CD4-positive, alpha-beta memory T cell (primary cell): ENCODE data around the gene PITPNM1. TPM values are rescaled to one million over a fixed set of nuclear protein-coding genes. Genes with fewer than 3 reads are reported as not detected.

Source experiments
- CTCF ChIA-PET: fragments of 350-600 bp; sonication (Branson Sonifier 250); formaldehyde crosslinking; loops from one replicate; lab custom pipeline; 2021; ENCODE audit warnings: inconsistent platforms; ENCODE audit not compliant: partially characterized antibody; lab: Charles Lee
- POLR2A ChIA-PET: fragments of 350-600 bp; sonication (Branson Sonifier 250); formaldehyde crosslinking; loops from one replicate; lab custom pipeline; 2021; ENCODE audit not compliant: partially characterized antibody; lab: Charles Lee
- DNase-seq, 5 donors: peaks; one replicate each; pipeline versions ENCODE4 v3.0.0 to v3.0.0-alpha.2; 2020 to 2022; ENCODE audit warnings: mixed read lengths in 1 of 5
- H3K27ac ChIP-seq: one replicate; pipeline ENCODE4 v1.7.0; 2013; ENCODE audit warnings: low read depth, low read length
- H3K27me3 ChIP-seq: 2 replicates; pipeline ENCODE4 v1.7.0; 2013; ENCODE audit warnings: mild to moderate bottlenecking, low read length, moderate library complexity; ENCODE audit not compliant: insufficient read depth
- H3K36me3 ChIP-seq: 2 replicates; pipeline ENCODE4 v1.7.0; 2013; ENCODE audit warnings: mild to moderate bottlenecking, low read length, moderate library complexity; ENCODE audit not compliant: insufficient read depth
- H3K4me1 ChIP-seq: 2 replicates; pipeline ENCODE4 v1.7.0; 2013; ENCODE audit warnings: mild to moderate bottlenecking, low read length, moderate library complexity; ENCODE audit not compliant: insufficient read depth
- H3K4me3 ChIP-seq, 2 donors: one replicate each; pipeline ENCODE4 v1.7.0; 2013; ENCODE audit warnings: low read length in 2 of 2, mild to moderate bottlenecking in 1 of 2
- H3K9me3 ChIP-seq, 2 donors: one replicate each; pipeline ENCODE4 v1.7.0; 2013; ENCODE audit warnings: low read length in 2 of 2, control low read depth in 1 of 2; ENCODE audit not compliant: control insufficient read depth in 1 of 2
- H3K27ac Mint-ChIP-seq, 7 donors: one replicate each; pipeline ENCODE4 v1.8.0; 2020 to 2021; ENCODE audit warnings: mixed read lengths in 7 of 7, mild to moderate bottlenecking in 6 of 7, inconsistent platforms in 3 of 7, moderate library complexity in 3 of 7
- H3K27me3 Mint-ChIP-seq, 2 donors: one replicate each; pipeline ENCODE4 v1.8.0; 2020 to 2021; ENCODE audit warnings: mixed read lengths in 2 of 2
- H3K36me3 Mint-ChIP-seq, 2 donors: one replicate each; pipeline ENCODE4 v1.8.0; 2020 to 2021; ENCODE audit warnings: mixed read lengths in 2 of 2, inconsistent platforms in 1 of 2, mild to moderate bottlenecking in 1 of 2
- H3K4me1 Mint-ChIP-seq, 4 donors: one replicate each; pipeline ENCODE4 v1.8.0; 2020 to 2021; ENCODE audit warnings: mixed read lengths in 4 of 4, mild to moderate bottlenecking in 1 of 4
- H3K4me3 Mint-ChIP-seq, 8 donors: one replicate each; pipeline ENCODE4 v1.8.0; 2020 to 2021; ENCODE audit warnings: mixed read lengths in 8 of 8, mild to moderate bottlenecking in 7 of 8, moderate library complexity in 6 of 8, inconsistent platforms in 3 of 8
- H3K9me3 Mint-ChIP-seq, 8 donors: one replicate each; pipeline ENCODE4 v1.8.0; 2020 to 2021; ENCODE audit warnings: mixed read lengths in 8 of 8, mild to moderate bottlenecking in 5 of 8, inconsistent platforms in 3 of 8, moderate library complexity in 1 of 8
- intact Hi-C: fragments of 100-400 bp; cut with micrococcal nuclease; formaldehyde crosslinking; loops from one replicate; pipeline ENCODE4 v1.15.1; 2023
- polyA plus RNA-seq, 2 donors: library from polyadenylated mRNA; unstranded; fragments of 300-500 nt; fragmentation: Illumina TruSeq; gene quantifications; one replicate each; pipeline ENCODE4 v1.2.3, GENCODE V29; 2021
- total RNA-seq, 2 experiments: library from RNA; stranded (reverse); gene quantifications; one replicate each; pipeline ENCODE4 v1.2.3, GENCODE V29; 2021

The PITPNM1 gene
- total and polyA plus RNA-seq, 4 experiments from 2014 or later = 15.0 to 143 (median 90.1) TPM

- no peak overlapping the region for H3K4me3 ChIP-seq
- no peaks in the 10 kb centered on the region for H3K9me3 ChIP-seq
- H3K27ac ChIP-seq = no peak overlapping the region
- peaks cover 23% of the 10 kb centered on the region for H3K4me1 ChIP-seq
- no peak for DNase-seq
- H3K9me3 Mint-ChIP-seq = no peaks in the 10 kb centered on the region
- H3K27me3 Mint-ChIP-seq = no peaks in the 10 kb centered on the region
- no peaks in the 10 kb centered on the region for H3K27me3 ChIP-seq
- CTCF ChIA-PET = interaction anchor here (0.8 to 1.4 kb wide), 2 partner anchors 9 to 13 kb away, joined by 3 to 4 read pairs; partner anchors contain the start of genes AIP and PITPNM1
- peak overlapping the region in 1 of 7 donors; percentile 10 for H3K27ac Mint-ChIP-seq
- no peak overlapping the region for H3K4me3 Mint-ChIP-seq
- peaks cover 48% of the 10 kb centered on the region for H3K36me3 ChIP-seq
- POLR2A ChIA-PET = interaction anchor here (1.1 to 16.2 kb wide), 9 partner anchors 9 to 139 kb away, joined by 3 to 279 read pairs (median 8); partner anchors contain the start of genes AIP, PITPNM1, PPP1CA and PTPRCAP
- H3K4me1 Mint-ChIP-seq = peaks cover 12 to 26% (median 20%) of the 10 kb centered on the region in 4 donors
- intact Hi-C loops = no loop called here
- peaks cover 18 to 59% of the 10 kb centered on the region in 2 donors for H3K36me3 Mint-ChIP-seq
These were observed 13.0 kb downstream of the PITPNM1 start for GRCh38 chr11:67492069-67492727.

- Histone ChIP-seq H3K4me3 (no peak overlapping the region), H3K36me3 (peaks cover 48% of the 10 kb centered on the region), H3K9me3 (no peaks in the 10 kb centered on the region), H3K27me3 (no peaks in the 10 kb centered on the region), H3K27ac (no peak overlapping the region), H3K4me1 (peaks cover 30% of the 10 kb centered on the region)
- H3K4me1 Mint-ChIP-seq = peaks cover 17 to 33% (median 26%) of the 10 kb centered on the region in 4 donors
- POLR2A ChIA-PET = interaction anchor here (1.1 to 16.2 kb wide), 10 partner anchors 9 to 139 kb away, joined by 3 to 279 read pairs (median 8); partner anchors contain the start of genes AIP, PITPNM1, PPP1CA and PTPRCAP
- H3K36me3 Mint-ChIP-seq = peaks cover 18 to 60% of the 10 kb centered on the region in 2 donors
- H3K27me3 Mint-ChIP-seq = no peaks in the 10 kb centered on the region
- DNase-seq = no peak
- intact Hi-C loops = no loop called here
- peak overlapping the region in 2 of 7 donors; percentile 16 to 36 for H3K27ac Mint-ChIP-seq
- no peaks in the 10 kb centered on the region for H3K9me3 Mint-ChIP-seq
- CTCF ChIA-PET = interaction anchor here (0.8 to 1.4 kb wide), 4 partner anchors 9 to 146 kb away, joined by 3 to 4 read pairs (median 3); partner anchors contain the start of genes AIP and PITPNM1
- no peak overlapping the region for H3K4me3 Mint-ChIP-seq
These were observed 13.7 kb downstream of the PITPNM1 start for GRCh38 chr11:67491276-67492068.

GRCh38 chr11:67490727-67491065 lies 14.5 kb downstream of the PITPNM1 start:
- peaks cover 42% of the 10 kb centered on the region for H3K36me3 ChIP-seq
- no peak overlapping the region for H3K27ac ChIP-seq
- no peaks in the 10 kb centered on the region for H3K27me3 Mint-ChIP-seq
- CTCF ChIA-PET = interaction anchor here (0.9 to 1.0 kb wide), 2 partner anchors 104 to 145 kb away, joined by 3 read pairs; no protein-coding TSS in a partner anchor
- H3K27me3 ChIP-seq = no peaks in the 10 kb centered on the region
- H3K4me1 Mint-ChIP-seq = peaks cover 25 to 41% (median 34%) of the 10 kb centered on the region in 4 donors
- H3K27ac Mint-ChIP-seq = peak overlapping the region in 1 of 7 donors; percentile 16
- DNase-seq = no peak
- H3K36me3 Mint-ChIP-seq = peaks cover 18 to 61% of the 10 kb centered on the region in 2 donors
- H3K9me3 ChIP-seq = no peaks in the 10 kb centered on the region
- no peak overlapping the region for H3K4me3 Mint-ChIP-seq
- H3K4me1 ChIP-seq = peaks cover 38% of the 10 kb centered on the region
- intact Hi-C loops = no loop called here
- no peaks in the 10 kb centered on the region for H3K9me3 Mint-ChIP-seq
- POLR2A ChIA-PET = interaction anchor here (1.7 to 16.2 kb wide), 6 partner anchors 8 to 89 kb away, joined by 5 to 279 read pairs (median 35); partner anchors contain the start of genes AIP, PITPNM1, PPP1CA and PTPRCAP
- H3K4me3 ChIP-seq = no peak overlapping the region

- H3K36me3 Mint-ChIP-seq = peaks cover 18 to 59% of the 10 kb centered on the region in 2 donors
- ChIA-PET POLR2A (interaction anchor here (0.6 to 16.2 kb wide), 8 partner anchors 14 to 138 kb away, joined by 3 to 279 read pairs (median 7); partner anchors contain the start of genes PITPNM1, PPP1CA, PTPRCAP and RAD9A), CTCF (interaction anchor here (0.9 to 1.0 kb wide), 2 partner anchors 103 to 145 kb away, joined by 3 read pairs; no protein-coding TSS in a partner anchor)
- intact Hi-C loops = no loop called here
- no peak for DNase-seq
- peak overlapping the region in 6 of 7 donors; percentile 24 to 90 (median 68) for H3K27ac Mint-ChIP-seq
- Histone ChIP-seq H3K9me3 (no peaks in the 10 kb centered on the region), H3K4me3 (no peak overlapping the region), H3K36me3 (peaks cover 41% of the 10 kb centered on the region), H3K27ac (peak overlapping the region; percentile 13), H3K4me1 (peaks cover 43% of the 10 kb centered on the region), H3K27me3 (no peaks in the 10 kb centered on the region)
- no peaks in the 10 kb centered on the region for H3K27me3 Mint-ChIP-seq
- peaks cover 27 to 46% (median 38%) of the 10 kb centered on the region in 4 donors for H3K4me1 Mint-ChIP-seq
- no peaks in the 10 kb centered on the region for H3K9me3 Mint-ChIP-seq
- H3K4me3 Mint-ChIP-seq = no peak overlapping the region
These were observed 15.1 kb downstream of the PITPNM1 start for GRCh38 chr11:67489885-67490726.

- Histone ChIP-seq H3K27ac (peak overlapping the region; percentile 66), H3K4me1 (peaks cover 51% of the 10 kb centered on the region), H3K4me3 (no peak overlapping the region), H3K9me3 (no peaks in the 10 kb centered on the region), H3K27me3 (no peaks in the 10 kb centered on the region), H3K36me3 (peaks cover 41% of the 10 kb centered on the region)
- peak overlapping the region in 1 of 8 donors; percentile 46 for H3K4me3 Mint-ChIP-seq
- H3K27me3 Mint-ChIP-seq = no peaks in the 10 kb centered on the region
- no peaks in the 10 kb centered on the region for H3K9me3 Mint-ChIP-seq
- peaks cover 18 to 59% of the 10 kb centered on the region in 2 donors for H3K36me3 Mint-ChIP-seq
- peaks cover 35 to 53% (median 45%) of the 10 kb centered on the region in 4 donors for H3K4me1 Mint-ChIP-seq
- CTCF ChIA-PET = interaction anchor here (1.1 to 1.8 kb wide), 3 partner anchors 13 to 138 kb away, joined by 3 to 5 read pairs (median 3); no protein-coding TSS in a partner anchor
- POLR2A ChIA-PET = interaction anchor here (0.6 to 16.2 kb wide), 10 partner anchors 13 to 138 kb away, joined by 3 to 279 read pairs (median 7); partner anchors contain the start of genes PITPNM1, PPP1CA, PTPRCAP and RAD9A
- DNase-seq = no peak
- peak overlapping the region in 5 of 7 donors; percentile 24 to 90 (median 83) for H3K27ac Mint-ChIP-seq
- intact Hi-C loops = no loop called here
These were observed 15.8 kb downstream of the PITPNM1 start for GRCh38 chr11:67489203-67489884.
